Measurements from ENCODE around the gene VWA5A. TPM values are rescaled to one million over a fixed set of nuclear protein-coding genes. Genes with fewer than 3 reads are reported as not detected.

VWA5A gene
- total RNA-seq, 2 donors from 2014 or later = 23.3 to 28.9 TPM

- 96% methylated on average over 2 of the region's 2 CpGs for WGBS
- no peaks in the 10 kb centered on the region for H3K9me3 ChIP-seq
- no peak for TF ChIP-seq POLR2A (IDR thresholded peaks at IDR 0.05)
- no peak for TF ChIP-seq POLR2AphosphoS5 (IDR thresholded peaks at IDR 0.05)
- TF ChIP-seq CTCF (IDR thresholded peaks at IDR 0.05) = no peak
- H3K4me3 ChIP-seq = no peak overlapping the region
- DNase-seq (ENCODE audit: low spot score) = no peak
- intact Hi-C loops (cut with DNase I) = no loop called here
- H3K4me1 ChIP-seq (replicated peaks) = no peaks in the 10 kb centered on the region
- H3K27me3 ChIP-seq (replicated peaks; ENCODE audit: insufficient read depth) = no peaks in the 10 kb centered on the region
- H3K27ac ChIP-seq = no peak overlapping the region
- peaks cover 0 to 6% of the 10 kb centered on the region in 2 donors for H3K36me3 ChIP-seq
Measured at GRCh38 chr11:124143034-124143433, 27.8 kb downstream of the VWA5A start.

GRCh38 chr11:124147951-124148350 is 32.7 kb downstream of the VWA5A start:
- intact Hi-C loops (cut with DNase I) = no loop called here
- WGBS = 82% methylated on average over 2 of the region's 2 CpGs
- Histone ChIP-seq H3K36me3 (no peaks in the 10 kb centered on the region), H3K27ac (no peak overlapping the region), H3K9me3 (no peaks in the 10 kb centered on the region), H3K27me3 (replicated peaks; ENCODE audit: insufficient read depth) (no peaks in the 10 kb centered on the region), H3K4me3 (no peak overlapping the region), H3K4me1 (replicated peaks) (no peaks in the 10 kb centered on the region)
- DNase-seq (ENCODE audit: low spot score) = no peak
- TF ChIP-seq POLR2A (IDR thresholded peaks at IDR 0.05) (no peak), CTCF (IDR thresholded peaks at IDR 0.05) (no peak), POLR2AphosphoS5 (IDR thresholded peaks at IDR 0.05) (no peak)

- Histone ChIP-seq H3K27ac (no peak overlapping the region), H3K9me3 (no peaks in the 10 kb centered on the region), H3K27me3 (replicated peaks; ENCODE audit: insufficient read depth) (no peaks in the 10 kb centered on the region), H3K36me3 (no peaks in the 10 kb centered on the region), H3K4me3 (no peak overlapping the region), H3K4me1 (replicated peaks) (no peaks in the 10 kb centered on the region)
- WGBS = 73% methylated on average over 5 of the region's 5 CpGs
- no peak for DNase-seq (ENCODE audit: low spot score)
- intact Hi-C loops (cut with DNase I) = no loop called here
- TF ChIP-seq CTCF (IDR thresholded peaks at IDR 0.05) (no peak), POLR2AphosphoS5 (IDR thresholded peaks at IDR 0.05) (no peak), POLR2A (IDR thresholded peaks at IDR 0.05) (no peak)
Measured at GRCh38 chr11:124150684-124151083, 35.4 kb downstream of the VWA5A start.

GRCh38 chr11:124152770-124153407 is 37.6 kb downstream of the VWA5A start:
- no peaks in the 10 kb centered on the region for H3K36me3 ChIP-seq
- no peaks in the 10 kb centered on the region for H3K4me1 ChIP-seq (replicated peaks)
- H3K4me3 ChIP-seq = no peak overlapping the region
- intact Hi-C loops (cut with DNase I) = no loop called here
- H3K27ac ChIP-seq = no peak overlapping the region
- H3K9me3 ChIP-seq = no peaks in the 10 kb centered on the region
- no peak for DNase-seq (ENCODE audit: low spot score)
- no peaks in the 10 kb centered on the region for H3K27me3 ChIP-seq (replicated peaks; ENCODE audit: insufficient read depth)
- 87% methylated on average over 3 of the region's 3 CpGs for WGBS
- TF ChIP-seq CTCF (IDR thresholded peaks at IDR 0.05) (no peak), POLR2AphosphoS5 (IDR thresholded peaks at IDR 0.05) (no peak), POLR2A (IDR thresholded peaks at IDR 0.05) (no peak)

GRCh38 chr11:124153821-124154220 is 38.6 kb downstream of the VWA5A start:
- intact Hi-C loops (cut with DNase I) = no loop called here
- no peaks in the 10 kb centered on the region for H3K4me1 ChIP-seq (replicated peaks)
- TF ChIP-seq POLR2AphosphoS5 (IDR thresholded peaks at IDR 0.05) (no peak), CTCF (IDR thresholded peaks at IDR 0.05) (no peak), POLR2A (IDR thresholded peaks at IDR 0.05) (no peak)
- no peak for DNase-seq (ENCODE audit: low spot score)
- 72% methylated on average over 2 of the region's 2 CpGs for WGBS
- H3K36me3 ChIP-seq = no peaks in the 10 kb centered on the region
- no peaks in the 10 kb centered on the region for H3K9me3 ChIP-seq
- no peak overlapping the region for H3K4me3 ChIP-seq
- no peaks in the 10 kb centered on the region for H3K27me3 ChIP-seq (replicated peaks; ENCODE audit: insufficient read depth)
- no peak overlapping the region for H3K27ac ChIP-seq
